Measurements from ENCODE around the gene MAPKAPK3. TPM values are rescaled to one million over a fixed set of nuclear protein-coding genes. Genes with fewer than 3 reads are reported as not detected.
A peak's percentile ranks its signal among the peaks of the same experiment; 100 is the strongest.

Gene MAPKAPK3
- total and polyA plus RNA-seq, 2 of the 8 experiments (the other 6 are each of a cell fraction or from before 2014, with no cell fraction given), result 65.4 to 99.8 TPM

- Histone ChIP-seq H4K5ac (ENCODE audit: insufficient read length, low read depth, low read length) (no peak overlapping the region), H3K9me3 (ENCODE audit: insufficient read depth in 2 of 2, low read depth in 1 of 2, low read length in 1 of 2) (no peaks in the 10 kb centered on the region), H3K36me3 (ENCODE audit: control insufficient read depth in 2 of 4, insufficient read depth in 4 of 4, low read length in 3 of 4) (no peaks in the 10 kb centered on the region), H3K18ac (ENCODE audit: extremely low read depth, low read length) (no peak overlapping the region), H3K23ac (ENCODE audit: insufficient read length) (no peak overlapping the region), H3K56ac (replicated peaks; ENCODE audit: insufficient read length, low read depth, low read length) (no peak overlapping the region), H3K14ac (ENCODE audit: insufficient read length) (no peak overlapping the region), H3K4me3 (ENCODE audit: extremely low read depth in 1 of 4, insufficient read depth in 2 of 4, low read depth in 3 of 4, low read length in 4 of 4) (no peak overlapping the region), H3K79me1 (ENCODE audit: low read depth, low read length) (peaks cover 11% of the 10 kb centered on the region; the same call in 1 of the 2 replicates), H4K20me1 (replicated peaks in 1 of 2; ENCODE audit: control insufficient read depth in 1 of 2, insufficient read depth in 2 of 2, low read length in 2 of 2) (peaks cover 0 to 14% of the 10 kb centered on the region in 2 experiments), H4K8ac (ENCODE audit: extremely low read depth, insufficient read depth, low read length) (no peak overlapping the region), H3K27ac (ENCODE audit: low read depth, low read length) (no peak overlapping the region), H3K23me2 (ENCODE audit: low read depth, low read length) (0 out of 2 replicates have a peak, but pooled peaks cover 1% of the 10 kb centered on the region), H3K4ac (replicated peaks; ENCODE audit: insufficient read length, low read depth, low read length) (no peak overlapping the region), H3K79me2 (ENCODE audit: control insufficient read depth in 1 of 2, insufficient read depth in 2 of 2, low read length in 2 of 2) (peaks cover 0 to 39% of the 10 kb centered on the region in 2 experiments; a peak in 1 of 4 replicates), H2BK5ac (ENCODE audit: low read depth, low read length) (no peak overlapping the region), H3K9ac (replicated peaks in 1 of 4; ENCODE audit: extremely low read depth in 1 of 4, low read depth in 3 of 4, low read length in 3 of 4) (no peak overlapping the region), H2BK120ac (replicated peaks; ENCODE audit: low read depth, low read length) (no peak overlapping the region), H2BK15ac (ENCODE audit: low read length) (no peak overlapping the region), H3K4me2 (ENCODE audit: insufficient read depth in 1 of 2, low read depth in 2 of 2, low read length in 2 of 2) (no peak overlapping the region), H2BK12ac (ENCODE audit: low read depth, low read length) (no peak overlapping the region), H2AK5ac (ENCODE audit: low read depth, low read length) (no peak overlapping the region), H2AFZ (ENCODE audit: low read length) (no peak overlapping the region), H3K4me1 (replicated peaks in 1 of 4; ENCODE audit: control insufficient read depth in 3 of 4, insufficient read depth in 4 of 4, low read length in 3 of 4) (peaks cover 2 to 9% (median 4%) of the 10 kb centered on the region in 4 experiments; a peak in 6 of 7 replicates), H3K27me3 (replicated peaks in 1 of 4; ENCODE audit: control insufficient read depth in 3 of 4, extremely low read depth in 1 of 4, insufficient read depth in 3 of 4, low read length in 3 of 4) (no peaks in the 10 kb centered on the region), H2BK20ac (ENCODE audit: low read length) (no peak overlapping the region), H4K91ac (replicated peaks; ENCODE audit: insufficient read length, low read length) (no peak overlapping the region)
- ChIA-PET CTCF (ENCODE audit: partially characterized antibody) (interaction anchor here (1.2 to 63.8 kb wide), 8 partner anchors 9 to 759 kb away, joined by 3 to 1262 read pairs (median 8); partner anchors contain the start of genes C3orf18, CISH, DOCK3 and HEMK1), POLR2A (ENCODE audit: partially characterized antibody) (interaction anchor here (2.8 kb wide), 1 partner anchor 22 kb away, joined by 9 read pairs; no protein-coding TSS in a partner anchor)
- FAIRE-seq (no peak), DNase-seq (ENCODE audit: low read depth in 1 of 2, low spot score in 2 of 2) (no peak)
- WGBS, 2 experiments (ENCODE audit: extremely low coverage in 1 of 2, insufficient coverage in 1 of 2, insufficient read length in 1 of 2, insufficient replicate concordance in 2 of 2, low coverage in 1 of 2, low lambda C conversion rate in 2 of 2, missing lambda C conversion rate in 1 of 2), result 93% methylated on average over 7 of the region's 7 CpGs; no CpG with 5 or more reads in 1 of the 2 experiments
- TF ChIP-seq SP2 (IDR thresholded peaks at IDR 0.05; ENCODE audit: low read length) (no peak), RAD21 (IDR thresholded peaks at IDR 0.05 in 1 of 2, conservative IDR thresholded peaks at IDR 0.05 in 1 of 2; ENCODE audit: low read depth in 2 of 2, low read length in 2 of 2) (no peak; a peak in 1 of 4 replicates), EP300 (IDR thresholded peaks at IDR 0.05; ENCODE audit: borderline replicate concordance in 1 of 2, low read depth in 2 of 2, low read length in 2 of 2) (no peak)
- TF ChIP-seq, protein P1, sequence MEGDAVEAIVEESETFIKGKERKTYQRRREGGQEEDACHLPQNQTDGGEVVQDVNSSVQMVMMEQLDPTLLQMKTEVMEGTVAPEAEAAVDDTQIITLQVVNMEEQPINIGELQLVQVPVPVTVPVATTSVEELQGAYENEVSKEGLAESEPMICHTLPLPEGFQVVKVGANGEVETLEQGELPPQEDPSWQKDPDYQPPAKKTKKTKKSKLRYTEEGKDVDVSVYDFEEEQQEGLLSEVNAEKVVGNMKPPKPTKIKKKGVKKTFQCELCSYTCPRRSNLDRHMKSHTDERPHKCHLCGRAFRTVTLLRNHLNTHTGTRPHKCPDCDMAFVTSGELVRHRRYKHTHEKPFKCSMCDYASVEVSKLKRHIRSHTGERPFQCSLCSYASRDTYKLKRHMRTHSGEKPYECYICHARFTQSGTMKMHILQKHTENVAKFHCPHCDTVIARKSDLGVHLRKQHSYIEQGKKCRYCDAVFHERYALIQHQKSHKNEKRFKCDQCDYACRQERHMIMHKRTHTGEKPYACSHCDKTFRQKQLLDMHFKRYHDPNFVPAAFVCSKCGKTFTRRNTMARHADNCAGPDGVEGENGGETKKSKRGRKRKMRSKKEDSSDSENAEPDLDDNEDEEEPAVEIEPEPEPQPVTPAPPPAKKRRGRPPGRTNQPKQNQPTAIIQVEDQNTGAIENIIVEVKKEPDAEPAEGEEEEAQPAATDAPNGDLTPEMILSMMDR (IDR thresholded peaks at IDR 0.05; ENCODE audit: control extremely low read depth in 1 of 3, insufficient read depth in 1 of 3, low read depth in 1 of 3, low read length in 3 of 3), result peak in 1 of 3 experiments; percentile 32; a peak in 1 of 4 replicates
- TF ChIP-seq, protein P2, sequence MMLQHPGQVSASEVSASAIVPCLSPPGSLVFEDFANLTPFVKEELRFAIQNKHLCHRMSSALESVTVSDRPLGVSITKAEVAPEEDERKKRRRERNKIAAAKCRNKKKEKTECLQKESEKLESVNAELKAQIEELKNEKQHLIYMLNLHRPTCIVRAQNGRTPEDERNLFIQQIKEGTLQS (IDR thresholded peaks at IDR 0.05; ENCODE audit: insufficient read depth, low read depth, low read length), result no peak
Observed at GRCh38 chr3:50630877-50631276, 13.9 kb downstream of the MAPKAPK3 start.
